ENCODE data around the gene PTMS. TPM values are rescaled to one million over a fixed set of nuclear protein-coding genes. Genes with fewer than 3 reads are reported as not detected.
A peak's percentile ranks its signal among the peaks of the same experiment; 100 is the strongest.

Gene PTMS
- total RNA-seq, 6 donors from 2014 or later = 142 to 463 (median 224) TPM

- TF ChIP-seq EP300 (IDR thresholded peaks at IDR 0.05) = no peak
- TF ChIP-seq, protein P1, sequence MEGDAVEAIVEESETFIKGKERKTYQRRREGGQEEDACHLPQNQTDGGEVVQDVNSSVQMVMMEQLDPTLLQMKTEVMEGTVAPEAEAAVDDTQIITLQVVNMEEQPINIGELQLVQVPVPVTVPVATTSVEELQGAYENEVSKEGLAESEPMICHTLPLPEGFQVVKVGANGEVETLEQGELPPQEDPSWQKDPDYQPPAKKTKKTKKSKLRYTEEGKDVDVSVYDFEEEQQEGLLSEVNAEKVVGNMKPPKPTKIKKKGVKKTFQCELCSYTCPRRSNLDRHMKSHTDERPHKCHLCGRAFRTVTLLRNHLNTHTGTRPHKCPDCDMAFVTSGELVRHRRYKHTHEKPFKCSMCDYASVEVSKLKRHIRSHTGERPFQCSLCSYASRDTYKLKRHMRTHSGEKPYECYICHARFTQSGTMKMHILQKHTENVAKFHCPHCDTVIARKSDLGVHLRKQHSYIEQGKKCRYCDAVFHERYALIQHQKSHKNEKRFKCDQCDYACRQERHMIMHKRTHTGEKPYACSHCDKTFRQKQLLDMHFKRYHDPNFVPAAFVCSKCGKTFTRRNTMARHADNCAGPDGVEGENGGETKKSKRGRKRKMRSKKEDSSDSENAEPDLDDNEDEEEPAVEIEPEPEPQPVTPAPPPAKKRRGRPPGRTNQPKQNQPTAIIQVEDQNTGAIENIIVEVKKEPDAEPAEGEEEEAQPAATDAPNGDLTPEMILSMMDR (IDR thresholded peaks at IDR 0.05) = peak in 1 of 6 experiments; percentile 5
- H3K9me3 ChIP-seq = no peaks in the 10 kb centered on the region
- no peak for ATAC-seq (ENCODE audit: low FRiP score in 2 of 2)
- DNase-seq = no peak
- peaks cover 0 to 2% (median 0%) of the 10 kb centered on the region in 4 donors for H3K27me3 ChIP-seq
- peaks cover 41 to 61% (median 47%) of the 10 kb centered on the region in 4 donors for H3K4me1 ChIP-seq
- H3K4me3 ChIP-seq = peak overlapping the region in 2 of 4 donors; percentile 19 to 24
- H3K27ac ChIP-seq = peak overlapping the region in 3 of 4 donors; percentile 56 to 73 (median 72)
- H3K36me3 ChIP-seq = peaks cover 0 to 21% (median 19%) of the 10 kb centered on the region in 4 donors
- WGBS, 2 donors = 70 to 75% methylated on average over 12 of the region's 12 CpGs
Measured at GRCh38 chr12:6771509-6772330, 5.6 kb downstream of the PTMS start.

GRCh38 chr12:6772331-6772695 lies 6.2 kb downstream of the PTMS start, which contains the start of gene LAG3:
TSS of gene LAG3 (plus strand) at chr12:6772520. CDS start at chr12:6772853, 333 bp downstream.
- H3K9me3 ChIP-seq = no peaks in the 10 kb centered on the region
- 45 to 59% methylated on average over 9 to 15 of the region's 15 CpGs for WGBS, 2 donors
- H3K27me3 ChIP-seq = peaks cover 0 to 2% (median 0%) of the 10 kb centered on the region in 4 donors
- DNase-seq (peak in 1 of 2 donors; percentile 77), ATAC-seq (ENCODE audit: low FRiP score in 2 of 2) (peak in 1 of 2 donors; percentile 8)
- H3K4me3 ChIP-seq = peak within 1 kb of the TSS in 3 of 4 donors; percentile 17 to 38 (median 32)
- H3K36me3 ChIP-seq = peaks cover 0 to 21% (median 19%) of the 10 kb centered on the region in 4 donors
- no peak for TF ChIP-seq POLR2AphosphoS5 (IDR thresholded peaks at IDR 0.05)
- TF ChIP-seq, protein P1 (IDR thresholded peaks at IDR 0.05) = no peak
- TF ChIP-seq POLR2A (IDR thresholded peaks at IDR 0.05) = no peak
- no peak for TF ChIP-seq EP300 (IDR thresholded peaks at IDR 0.05)
- peak within 1 kb of the TSS in 3 of 4 donors; percentile 56 to 73 (median 72) for H3K27ac ChIP-seq
- H3K4me1 ChIP-seq = peaks cover 40 to 60% (median 46%) of the 10 kb centered on the region in 4 donors

- peaks cover 0 to 2% (median 0%) of the 10 kb centered on the region in 4 donors for H3K27me3 ChIP-seq
- H3K36me3 ChIP-seq = peaks cover 0 to 21% (median 19%) of the 10 kb centered on the region in 4 donors
- H3K4me1 ChIP-seq = peaks cover 34 to 54% (median 42%) of the 10 kb centered on the region in 4 donors
- TF ChIP-seq EP300 (IDR thresholded peaks at IDR 0.05) = no peak
- TF ChIP-seq POLR2A (IDR thresholded peaks at IDR 0.05) = no peak
- TF ChIP-seq, protein P1 (IDR thresholded peaks at IDR 0.05) = no peak
- no peak for TF ChIP-seq POLR2AphosphoS5 (IDR thresholded peaks at IDR 0.05)
- peak overlapping the region in 3 of 4 donors; percentile 17 to 38 (median 32) for H3K4me3 ChIP-seq
- DNase-seq = no peak
- no peaks in the 10 kb centered on the region for H3K9me3 ChIP-seq
- WGBS, 2 donors = 72 to 80% methylated on average over 17 of the region's 21 CpGs
- no peak for ATAC-seq (ENCODE audit: low FRiP score in 2 of 2)
- H3K27ac ChIP-seq = peak overlapping the region in 3 of 4 donors; percentile 56 to 73 (median 72)
Measured at GRCh38 chr12:6772726-6773589, 6.8 kb downstream of the PTMS start.

- no peak for TF ChIP-seq POLR2A (IDR thresholded peaks at IDR 0.05)
- no peak for TF ChIP-seq POLR2AphosphoS5 (IDR thresholded peaks at IDR 0.05)
- TF ChIP-seq EP300 (IDR thresholded peaks at IDR 0.05) = no peak
- TF ChIP-seq, protein P1 (IDR thresholded peaks at IDR 0.05) = no peak
- Histone ChIP-seq H3K27ac (peak overlapping the region in 2 of 4 donors; percentile 56 to 73), H3K9me3 (no peaks in the 10 kb centered on the region), H3K36me3 (peaks cover 0 to 21% (median 19%) of the 10 kb centered on the region in 4 donors), H3K4me3 (peak overlapping the region in 3 of 4 donors; percentile 17 to 38 (median 32)), H3K27me3 (peaks cover 0 to 2% (median 0%) of the 10 kb centered on the region in 4 donors), H3K4me1 (peaks cover 34 to 54% (median 42%) of the 10 kb centered on the region in 4 donors)
- DNase-seq (peak in 1 of 2 donors; percentile 80), ATAC-seq (ENCODE audit: low FRiP score in 2 of 2) (no peak)
- 41 to 53% methylated on average over 9 to 23 of the region's 60 CpGs for WGBS, 2 donors
Measured at GRCh38 chr12:6773590-6774351, 7.6 kb downstream of the PTMS start.

Measured in upper lobe of left lung (tissue), 6 donors.